Lower lobe of right lung (tissue), 2 donors: ENCODE data around the gene ACBD7. TPM values are rescaled to one million over a fixed set of nuclear protein-coding genes. Genes with fewer than 3 reads are reported as not detected.

Source experiments
- ATAC-seq, 2 donors: fragments of 200-7000 bp; cut with Tn5 transposase; one replicate each; pipeline ENCODE4 v1.9.1; 2020 to 2022; ENCODE audit warnings: mild to moderate bottlenecking in 2 of 2, moderate library complexity in 2 of 2
- DNase-seq: peaks from one replicate; pipeline ENCODE4 v3.0.0-alpha.2; 2020
- H3K27ac ChIP-seq: fragments of 200-600 bp; one replicate; pipeline ENCODE4 v1.8.0; 2022
- H3K27me3 ChIP-seq: fragments of 200-600 bp; one replicate; pipeline ENCODE4 v1.8.0; 2022; ENCODE audit warnings: low read depth
- H3K36me3 ChIP-seq: fragments of 200-600 bp; one replicate; pipeline ENCODE4 v1.8.0; 2022; ENCODE audit warnings: mild to moderate bottlenecking
- H3K4me1 ChIP-seq: fragments of 200-600 bp; one replicate; pipeline ENCODE4 v1.8.0; 2022
- H3K4me3 ChIP-seq: fragments of 200-600 bp; one replicate; pipeline ENCODE4 v1.8.0; 2022; ENCODE audit warnings: mild to moderate bottlenecking
- H3K9me3 ChIP-seq: fragments of 200-600 bp; one replicate; pipeline ENCODE4 v1.8.0; 2022
- CTCF ChIP-seq: fragments of 200-600 bp; IDR thresholded peaks from one replicate; pipeline ENCODE4 v1.8.0; 2022; ENCODE audit warnings: antibody characterized with exemption, mild to moderate bottlenecking
- intact Hi-C: fragments of 100-400 bp; cut with DNase I; formaldehyde crosslinking; loops from one replicate; pipeline ENCODE4 v1.11.0; 2022
- total RNA-seq: library from RNA; stranded (reverse); fragmentation: NEBNext Ultra II Directional; extraction: Animal tissue kit (Norgen Biotek cat#: 25700); gene quantifications from one replicate; pipeline ENCODE4 v1.2.1, GENCODE V29; 2021
- donor health status: DM: no; HTN: yes; CAD: no; lungs with severe emphysema.

Gene ACBD7
- total RNA-seq, 1 donor from 2014 or later: not detected

- ATAC-seq: peak; percentile 93 to 95
- peak; percentile 77 for DNase-seq
- no peak overlapping the region for H3K4me3 ChIP-seq
- peaks cover 85% of the 10 kb centered on the region for H3K36me3 ChIP-seq
- intact Hi-C loops: no loop called here
- no peak overlapping the region for H3K27ac ChIP-seq
- H3K27me3 ChIP-seq: no peaks in the 10 kb centered on the region
- peak; percentile 88 for TF ChIP-seq CTCF
- H3K4me1 ChIP-seq: peaks cover 5% of the 10 kb centered on the region
- no peaks in the 10 kb centered on the region for H3K9me3 ChIP-seq
These were observed 17.9 kb upstream of the ACBD7 start for GRCh38 chr10:15106352-15107013.

GRCh38 chr10:15103513-15103912, 14.9 kb upstream of the ACBD7 start:
- H3K9me3 ChIP-seq: no peaks in the 10 kb centered on the region
- ATAC-seq (no peak), DNase-seq (no peak)
- no peak overlapping the region for H3K27ac ChIP-seq
- intact Hi-C loops: no loop called here
- TF ChIP-seq CTCF: no peak
- H3K36me3 ChIP-seq: peaks cover 70% of the 10 kb centered on the region
- H3K4me3 ChIP-seq: no peak overlapping the region
- H3K4me1 ChIP-seq: peaks cover 21% of the 10 kb centered on the region
- H3K27me3 ChIP-seq: no peaks in the 10 kb centered on the region

GRCh38 chr10:15099886-15100285, 11.3 kb upstream of the ACBD7 start:
- no peak for DNase-seq
- H3K36me3 ChIP-seq: peaks cover 43% of the 10 kb centered on the region
- H3K4me3 ChIP-seq: no peak overlapping the region
- no peak for TF ChIP-seq CTCF
- H3K27ac ChIP-seq: no peak overlapping the region
- no peak for ATAC-seq
- no peaks in the 10 kb centered on the region for H3K27me3 ChIP-seq
- H3K9me3 ChIP-seq: no peaks in the 10 kb centered on the region
- H3K4me1 ChIP-seq: peaks cover 28% of the 10 kb centered on the region
- intact Hi-C loops: no loop called here

- H3K27ac ChIP-seq: peak within 1 kb of the TSS; percentile 97
- H3K9me3 ChIP-seq: no peaks in the 10 kb centered on the region
- intact Hi-C loops: no loop called here
These were observed 8.6 kb upstream of the ACBD7 start, which contains the start of gene RPP38 for GRCh38 chr10:15097011-15097812. RPP38 (plus strand) TSS chr10:15097355; CDS start chr10:15103315, 5,960 bp downstream.

GRCh38 chr10:15096661-15097010, 8.1 kb upstream of the ACBD7 start:
- H3K27me3 ChIP-seq: no peaks in the 10 kb centered on the region
- intact Hi-C loops: no loop called here
- H3K36me3 ChIP-seq: peaks cover 12% of the 10 kb centered on the region
- DNase-seq: no peak
- ATAC-seq: peak in 1 of 2 donors; percentile 7
- peak overlapping the region; percentile 79 for H3K4me3 ChIP-seq
- peaks cover 28% of the 10 kb centered on the region for H3K4me1 ChIP-seq
- no peaks in the 10 kb centered on the region for H3K9me3 ChIP-seq
- TF ChIP-seq CTCF: no peak
- H3K27ac ChIP-seq: peak overlapping the region; percentile 97

More at GRCh38 chr10:15097011-15097812, 8.6 kb upstream of the ACBD7 start, which contains the start of gene RPP38:
- Histone ChIP-seq H3K4me3 (peak within 1 kb of the TSS; percentile 79), H3K27me3 (no peaks in the 10 kb centered on the region), H3K4me1 (peaks cover 28% of the 10 kb centered on the region), H3K36me3 (peaks cover 16% of the 10 kb centered on the region)
- DNase-seq: peak; percentile 97
- ATAC-seq: peak; percentile 97 to 98
- TF ChIP-seq CTCF: no peak
